ENCODE results near the gene PLCB4.

PLCB4 gene

DNA sequence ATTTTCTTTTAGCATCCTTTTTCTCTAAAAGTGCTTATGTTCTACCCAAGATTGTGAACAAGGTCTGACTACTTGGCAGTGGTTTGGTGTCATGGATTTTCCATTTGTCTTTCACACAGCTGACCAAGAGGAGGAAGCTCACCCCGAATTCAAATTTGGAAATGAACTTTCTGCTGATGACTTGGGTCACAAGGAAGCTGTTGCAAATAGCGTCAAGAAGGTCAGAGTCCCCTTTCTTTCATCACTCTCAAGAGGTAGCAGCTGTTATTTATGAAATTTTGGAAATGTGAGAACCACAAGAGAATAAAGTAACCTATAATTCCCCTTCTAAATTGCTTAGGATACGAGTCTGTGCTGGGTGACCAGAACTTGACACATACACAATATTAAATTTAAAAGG, 332.5 kb downstream of the PLCB4 start:
- no peak overlapping the region for H3K4me3 ChIP-seq (ENCODE audit: low read depth, low read length)
- DNase-seq (ENCODE audit: low read depth), result no peak
- no peak for TF ChIP-seq CTCF (IDR thresholded peaks at IDR 0.05; ENCODE audit: control insufficient read depth, extremely low read depth, insufficient read depth)

DNA sequence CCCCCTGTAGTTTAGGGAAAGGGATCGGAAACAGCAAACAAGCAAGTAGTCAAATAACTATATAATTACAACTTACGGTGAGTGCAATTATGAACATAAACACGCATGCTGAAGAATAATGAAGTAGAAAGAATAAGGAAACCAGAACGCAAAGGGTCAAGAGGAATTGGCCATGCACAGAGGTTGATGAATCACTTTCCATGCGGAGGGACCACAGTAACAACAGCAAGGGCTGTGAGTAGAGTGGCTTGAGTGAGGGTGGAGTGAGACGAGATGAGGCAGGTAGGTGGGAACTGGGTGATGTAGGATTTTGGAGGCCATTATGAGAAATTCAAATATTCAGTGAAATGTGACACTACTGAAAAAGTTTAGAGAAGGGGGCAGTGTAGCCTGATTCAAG, 333.3 kb downstream of the PLCB4 start:
- no peak for TF ChIP-seq CTCF (IDR thresholded peaks at IDR 0.05; ENCODE audit: control insufficient read depth, extremely low read depth, insufficient read depth)
- H3K4me3 ChIP-seq (ENCODE audit: low read depth, low read length), result no peak overlapping the region
- DNase-seq (ENCODE audit: low read depth), result no peak

- TF ChIP-seq CTCF (IDR thresholded peaks at IDR 0.05; ENCODE audit: control insufficient read depth, extremely low read depth, insufficient read depth), result no peak
- DNase-seq (ENCODE audit: low read depth), result no peak
- no peak overlapping the region for H3K4me3 ChIP-seq (ENCODE audit: low read depth, low read length)
Observed at GRCh38 chr20:9402546-9402945, 333.7 kb downstream of the PLCB4 start.

GRCh38 chr20:9403448-9403847, 334.6 kb downstream of the PLCB4 start:
- no peak overlapping the region for H3K4me3 ChIP-seq (ENCODE audit: low read depth, low read length)
- no peak for TF ChIP-seq CTCF (IDR thresholded peaks at IDR 0.05; ENCODE audit: control insufficient read depth, extremely low read depth, insufficient read depth)
- DNase-seq (ENCODE audit: low read depth), result no peak

DNA sequence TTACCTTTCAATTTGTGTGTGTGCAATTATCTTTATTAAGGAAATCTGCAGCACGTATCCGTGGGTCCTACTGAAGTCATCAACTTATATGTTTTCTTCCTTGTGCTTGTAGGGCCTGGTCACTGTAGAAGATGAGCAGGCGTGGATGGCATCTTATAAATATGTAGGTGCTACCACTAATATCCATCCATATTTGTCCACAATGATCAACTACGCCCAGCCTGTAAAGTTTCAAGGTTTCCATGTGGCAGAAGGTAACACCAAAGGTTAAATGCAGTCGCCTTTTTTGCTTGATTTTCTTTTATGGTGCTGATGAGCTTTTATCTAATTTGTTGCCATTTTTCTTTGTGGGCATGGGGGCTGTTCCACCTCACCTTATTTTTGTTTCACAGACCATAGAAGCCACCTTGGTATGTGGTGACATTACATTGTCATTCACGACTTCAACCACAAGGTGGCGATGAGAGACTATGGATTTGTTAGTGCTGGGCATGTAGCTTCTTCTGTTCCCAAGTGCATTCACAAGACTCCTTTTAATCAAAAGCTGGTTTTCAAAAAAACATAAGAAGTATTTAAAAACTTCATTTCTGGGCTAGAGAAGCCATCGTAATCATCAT, 339.0 kb downstream of the PLCB4 start:
- peak; percentile 37 for DNase-seq (ENCODE audit: low read depth)
- TF ChIP-seq CTCF (IDR thresholded peaks at IDR 0.05; ENCODE audit: control insufficient read depth, extremely low read depth, insufficient read depth), result peak; percentile 84
- H3K4me3 ChIP-seq (ENCODE audit: low read depth, low read length), result no peak overlapping the region

- no peak overlapping the region for H3K4me3 ChIP-seq (ENCODE audit: low read depth, low read length)
- no peak for TF ChIP-seq CTCF (IDR thresholded peaks at IDR 0.05; ENCODE audit: control insufficient read depth, extremely low read depth, insufficient read depth)
- DNase-seq (ENCODE audit: low read depth), result no peak
Observed at GRCh38 chr20:9408422-9409300, 339.8 kb downstream of the PLCB4 start.
